HepG2 (cell line): Measurements from ENCODE around the gene TMED9. TPM values are rescaled to one million over a fixed set of nuclear protein-coding genes. Genes with fewer than 3 reads are reported as not detected.

Source experiments
- ATAC-seq: fragments of 200-7000 bp; cut with Tn5 transposase; 3 replicates; pipeline ENCODE4 v1.9.1; 2020; ENCODE audit warnings: mild to moderate bottlenecking, moderate library complexity
- BruUV-seq: library from RNA; stranded (reverse); fragments of 400-500 nt; replicated peaks from 2 replicates; lab custom pipeline; 2021; lab: Mats Ljungman, UMichigan
- CTCF ChIA-PET: fragments of 300-600 bp; formaldehyde crosslinking; extraction: SDS; loops from one replicate; lab custom pipeline; 2021; ENCODE audit warnings: low total read pairs, inconsistent platforms, low intra/inter-chr PET ratio; lab: Yijun Ruan, JAX
- POLR2A ChIA-PET: fragments of 350-600 bp; sonication (Branson Sonifier 250); formaldehyde crosslinking; loops from one replicate; lab custom pipeline; 2020; ENCODE audit warnings: antibody characterized with exemption, inconsistent platforms; lab: Yijun Ruan, JAX
- DNase-seq: peaks from one replicate; pipeline ENCODE4 v3.0.0-alpha.2; 2015; ENCODE audit warnings: low spot score
- FAIRE-seq: peaks from 3 replicates; lab custom pipeline; 2011; peaks lifted over from hg19 to GRCh38; lab: Jason Lieb, UNC
- H2AFZ ChIP-seq: one replicate; pipeline ENCODE4 v1.6.1; 2011; ENCODE audit warnings: low read length, inconsistent platforms
- H3K27ac ChIP-seq: fragments of 300-600 bp; 3 replicates; pipeline ENCODE4 v1.8.0; 2011; ENCODE audit warnings: mixed run types, mild to moderate bottlenecking, mixed read lengths, low read length, inconsistent platforms; ENCODE audit not compliant: insufficient read depth; ENCODE audit errors: extremely low read length
- H3K27me3 ChIP-seq, 2 experiments: fragments of 200-600 bp in 1 of 2; 2 replicates in 1 of 2; 3 replicates in 1 of 2; pipeline versions ENCODE4 v1.6.0 to v1.8.0; 2011; ENCODE audit warnings: low read length in 2 of 2, mild to moderate bottlenecking in 2 of 2, moderate library complexity in 2 of 2, inconsistent platforms in 1 of 2; ENCODE audit not compliant: insufficient read depth in 2 of 2, control insufficient read depth in 1 of 2
- H3K36me3 ChIP-seq, 2 experiments: fragments of 200-600 bp in 1 of 2; replicated peaks in 1 of 2; 2 replicates in 1 of 2; 3 replicates in 1 of 2; pipeline versions ENCODE4 v1.5.1 to v1.8.0; 2011; ENCODE audit warnings: low read length in 2 of 2, inconsistent platforms in 1 of 2; ENCODE audit not compliant: insufficient read depth in 2 of 2, control insufficient read depth in 1 of 2
- H3K4me1 ChIP-seq: 2 replicates; pipeline ENCODE4 v1.5.1; 2012; ENCODE audit warnings: low read length, inconsistent platforms; ENCODE audit not compliant: insufficient read depth
- H3K4me2 ChIP-seq: 2 replicates; pipeline ENCODE4 v1.6.0; 2011; ENCODE audit warnings: low read depth, low read length, inconsistent platforms
- H3K4me3 ChIP-seq, 3 experiments: fragments of 200-600 bp in 1 of 3; sonication (generic), shearing (Covaris generic) in 1 of 3; replicated peaks in 1 of 3; 2 replicates each; pipeline ENCODE4 v1.5.1; 2011 to 2016; ENCODE audit warnings: low read length in 3 of 3, inconsistent platforms in 2 of 3, low read depth in 2 of 3, mild to moderate bottlenecking in 2 of 3, control low read depth in 1 of 3, mixed read lengths in 1 of 3; ENCODE audit not compliant: insufficient read depth in 1 of 3
- H3K79me2 ChIP-seq: one replicate; pipeline ENCODE4 v1.6.1; 2011; ENCODE audit warnings: low read length, inconsistent platforms; ENCODE audit not compliant: insufficient read depth
- H3K9ac ChIP-seq: 2 replicates; pipeline ENCODE4 v1.6.0; 2011; ENCODE audit warnings: mild to moderate bottlenecking, low read depth, low read length, inconsistent platforms; ENCODE audit not compliant: insufficient read depth
- H3K9me3 ChIP-seq: 2 replicates; pipeline ENCODE4 v1.5.1; 2012; ENCODE audit warnings: mild to moderate bottlenecking, low read length
- H4K20me1 ChIP-seq: 2 replicates; pipeline ENCODE4 v1.6.0; 2011; ENCODE audit warnings: inconsistent platforms, mild to moderate bottlenecking, low read length, moderate library complexity; ENCODE audit not compliant: insufficient read depth
- ADNP ChIP-seq: sonication (generic); formaldehyde crosslinking; IDR thresholded peaks from 2 replicates; pipeline ENCODE4 v1.4.0; 2020; ENCODE audit warnings: missing genetic modification reagents
- AGO2 ChIP-seq: fragments of 200-400 bp; formaldehyde crosslinking; optimal IDR thresholded peaks from 2 replicates; pipeline ENCODE3; 2017; ENCODE audit warnings: mild to moderate bottlenecking, low read depth, low read length, moderate library complexity
- ATF5 ChIP-seq: sonication (generic); formaldehyde crosslinking; IDR thresholded peaks from 2 replicates; pipeline ENCODE4 v1.4.0; 2020; ENCODE audit warnings: mild to moderate bottlenecking, low read depth, missing genetic modification reagents
- NR1H2 ChIP-seq: sonication (generic); formaldehyde crosslinking; IDR thresholded peaks from 2 replicates; pipeline ENCODE4 v1.8.1; 2022; ENCODE audit warnings: low read depth, missing genetic modification reagents, borderline replicate concordance
- POLR2G ChIP-seq: fragments of 200-400 bp; formaldehyde crosslinking; IDR thresholded peaks from 2 replicates; pipeline ENCODE4 v1.6.1; 2018; ENCODE audit warnings: mild to moderate bottlenecking, low read depth, low read length, moderate library complexity
- ZFY ChIP-seq: sonication (generic); formaldehyde crosslinking; IDR thresholded peaks from 2 replicates; pipeline ENCODE4 v1.4.0; 2020; ENCODE audit warnings: missing genetic modification reagents
- ZIK1 ChIP-seq: sonication (generic); formaldehyde crosslinking; IDR thresholded peaks from 2 replicates; pipeline ENCODE4 v1.5.0; 2020; ENCODE audit warnings: mild to moderate bottlenecking, low read depth, missing genetic modification reagents, borderline replicate concordance
- ZNF318 ChIP-seq: sonication (generic); formaldehyde crosslinking; IDR thresholded peaks from 2 replicates; pipeline ENCODE4 v1.4.0; 2020; ENCODE audit warnings: mild to moderate bottlenecking, missing genetic modification reagents
- ZSCAN22 ChIP-seq: sonication (generic); formaldehyde crosslinking; IDR thresholded peaks from 2 replicates; pipeline ENCODE4 v1.4.0; 2020; ENCODE audit warnings: mild to moderate bottlenecking, missing genetic modification reagents
- WGBS: methylation state at CpG from one replicate; pipeline ENCODE4 v1.1.6; 2017; ENCODE audit warnings: low lambda C conversion rate; 5-methylcytosine and 5-hydroxymethylcytosine counted together
- in situ Hi-C: cut with HindIII; loops from 2 replicates; pipeline ENCODE4 v1.10.0; 2017; ENCODE audit warnings: low pct_unique_long_range_greater_than_20kb; ENCODE audit not compliant: extremely low pct_ligation_motif_present
- intact Hi-C: fragments of 100-400 bp; cut with micrococcal nuclease; formaldehyde crosslinking; loops from one replicate; pipeline ENCODE4 v1.10.0; 2022; ENCODE audit not compliant: unreplicated experiment
- polyA plus RNA-seq, 8 experiments: library from polyadenylated mRNA; depleted of rRNA in 3 of 8; stranded (reverse) in 7 of 8; unstranded in 1 of 8; fragments of >200 nt; fragmentation: Illumina TruSeq in 4 of 8; extraction: Trizol in 4 of 8; gene quantifications; 2 replicates each; pipeline versions ENCODE4 v1.2.1 to v1.2.3, GENCODE V29; 2011 to 2016; ENCODE audit warnings: low read depth in 4 of 8, missing spikeins in 1 of 8, mixed read lengths in 1 of 8; ENCODE audit not compliant: insufficient read depth in 1 of 8
- total RNA-seq, 5 experiments: library from RNA; depleted of rRNA; stranded (reverse); fragments of >200 nt; fragmentation: Illumina TruSeq; extraction: Trizol; gene quantifications; 2 replicates each; pipeline ENCODE4 v1.2.3, GENCODE V29; 2016; ENCODE audit warnings: low read depth in 1 of 5

Gene TMED9
- total and polyA plus RNA-seq, 2 of the 13 experiments (the other 11 are each of a cell fraction or from before 2014, with no cell fraction given): 161 to 350 TPM

- Histone ChIP-seq H2AFZ (no peak overlapping the region), H3K27me3 (no peaks in the 10 kb centered on the region; a peak in 1 of 5 replicates), H4K20me1 (no peaks in the 10 kb centered on the region), H3K9me3 (no peaks in the 10 kb centered on the region), H3K4me3 (no peak overlapping the region), H3K36me3 (no peaks in the 10 kb centered on the region), H3K27ac (no peak overlapping the region), H3K4me2 (no peak overlapping the region), H3K79me2 (no peaks in the 10 kb centered on the region), H3K4me1 (peaks cover 9% of the 10 kb centered on the region), H3K9ac (no peak overlapping the region)
- TF ChIP-seq ZIK1 (CRISPR knock-in tag) (no peak), NR1H2 (CRISPR knock-in tag) (no peak), AGO2 (peak; percentile 65), POLR2G (peak; percentile 31; the same call in 1 of the 2 replicates), ADNP (CRISPR knock-in tag) (no peak), ZFY (CRISPR knock-in tag) (no peak), ZNF318 (CRISPR knock-in tag) (no peak), ZSCAN22 (no peak), ATF5 (CRISPR knock-in tag) (no peak)
- intact Hi-C loops (no loop called here), in situ Hi-C loops (loop anchor here (25.0 kb wide), 1 partner anchor 451 kb away; no protein-coding TSS in a partner anchor)
- DNase-seq (no peak), FAIRE-seq (no peak), ATAC-seq (no peak)
- no TSS peak for BruUV-seq
- ChIA-PET POLR2A (no interaction called here), CTCF (no interaction called here)
- WGBS: 91% methylated on average over 15 of the region's 15 CpGs
Observed at GRCh38 chr5:177611446-177612214, 19.6 kb downstream of the TMED9 start.
